Naive thymus-derived CD4-positive, alpha-beta T cell (primary cell): ENCODE data around the gene GDPD4. TPM values are rescaled to one million over a fixed set of nuclear protein-coding genes. Genes with fewer than 3 reads are reported as not detected.

Experiments used
- ATAC-seq: fragments of 150-1000 bp; cut with Tn5 transposase; 2 replicates; pipeline ENCODE4 v1.10.0; 2021; ENCODE audit warnings: mild to moderate bottlenecking, moderate library complexity
- CTCF ChIA-PET: fragments of 350-600 bp; sonication (Branson Sonifier 250); formaldehyde crosslinking; loops from one replicate; lab custom pipeline; 2021; ENCODE audit warnings: antibody characterized with exemption; lab: Charles Lee
- POLR2A ChIA-PET: fragments of 350-600 bp; sonication (Branson Sonifier 250); formaldehyde crosslinking; loops from one replicate; lab custom pipeline; 2021; ENCODE audit warnings: antibody characterized with exemption, inconsistent platforms; lab: Charles Lee
- DNase-seq, 9 donors: peaks; one replicate each; pipeline versions ENCODE4 v3.0.0 to v3.0.0-alpha.2; 2020 to 2022; ENCODE audit warnings: mixed read lengths in 1 of 9
- H3K27ac ChIP-seq: one replicate; pipeline ENCODE4 v1.7.0; 2013; ENCODE audit warnings: mild to moderate bottlenecking, low read depth, low read length, moderate library complexity
- H3K27me3 ChIP-seq, 2 donors: one replicate each; pipeline ENCODE4 v1.7.0; 2013; ENCODE audit warnings: low read length in 2 of 2, mild to moderate bottlenecking in 2 of 2, moderate library complexity in 2 of 2; ENCODE audit not compliant: control insufficient read depth in 2 of 2, insufficient read depth in 2 of 2
- H3K36me3 ChIP-seq, 3 experiments: 1 replicate in 2 of 3; 2 replicates in 1 of 3; pipeline ENCODE4 v1.7.0; 2013; ENCODE audit warnings: low read length in 3 of 3, mild to moderate bottlenecking in 3 of 3, moderate library complexity in 1 of 3; ENCODE audit not compliant: insufficient read depth in 3 of 3, control insufficient read depth in 2 of 3
- H3K4me1 ChIP-seq, 2 donors: one replicate each; pipeline ENCODE4 v1.7.0; 2013; ENCODE audit warnings: low read length in 2 of 2, mild to moderate bottlenecking in 2 of 2, moderate library complexity in 1 of 2; ENCODE audit not compliant: control insufficient read depth in 2 of 2, insufficient read depth in 2 of 2
- H3K4me3 ChIP-seq: 2 replicates; pipeline ENCODE4 v1.7.0; 2013; ENCODE audit warnings: mild to moderate bottlenecking, low read length
- H3K9me3 ChIP-seq, 3 experiments: 1 replicate in 2 of 3; 2 replicates in 1 of 3; pipeline ENCODE4 v1.7.0; 2013; ENCODE audit warnings: low read length in 3 of 3; ENCODE audit not compliant: control insufficient read depth in 2 of 3
- H3K27ac Mint-ChIP-seq, 9 donors: one replicate each; pipeline ENCODE4 v1.8.0; 2020 to 2022; ENCODE audit warnings: mixed read lengths in 9 of 9, mild to moderate bottlenecking in 8 of 9, moderate library complexity in 5 of 9, inconsistent platforms in 2 of 9
- H3K27me3 Mint-ChIP-seq, 5 donors: one replicate each; pipeline ENCODE4 v1.8.0; 2021 to 2022; ENCODE audit warnings: mixed read lengths in 5 of 5, mild to moderate bottlenecking in 1 of 5
- H3K36me3 Mint-ChIP-seq, 5 donors: one replicate each; pipeline ENCODE4 v1.8.0; 2020 to 2022; ENCODE audit warnings: mixed read lengths in 5 of 5, mild to moderate bottlenecking in 3 of 5, inconsistent platforms in 1 of 5
- H3K4me1 Mint-ChIP-seq, 7 donors: one replicate each; pipeline ENCODE4 v1.8.0; 2020 to 2022; ENCODE audit warnings: mixed read lengths in 7 of 7, mild to moderate bottlenecking in 3 of 7, inconsistent platforms in 1 of 7
- H3K4me3 Mint-ChIP-seq, 10 donors: one replicate each; pipeline ENCODE4 v1.8.0; 2020 to 2022; ENCODE audit warnings: mild to moderate bottlenecking in 10 of 10, mixed read lengths in 10 of 10, moderate library complexity in 6 of 10, inconsistent platforms in 2 of 10
- H3K9me3 Mint-ChIP-seq, 11 donors: one replicate each; pipeline ENCODE4 v1.8.0; 2020 to 2022; ENCODE audit warnings: mixed read lengths in 11 of 11, mild to moderate bottlenecking in 4 of 11, inconsistent platforms in 1 of 11, moderate library complexity in 1 of 11
- intact Hi-C, 2 donors: fragments of 100-400 bp; cut with micrococcal nuclease; formaldehyde crosslinking; loops; one replicate each; pipeline ENCODE4 v1.15.1; 2023
- polyA plus RNA-seq, 2 donors: library from polyadenylated mRNA; unstranded; fragments of 300-500 nt; fragmentation: Illumina TruSeq; gene quantifications; one replicate each; pipeline ENCODE4 v1.2.3, GENCODE V29; 2021
- total RNA-seq, 6 experiments: library from RNA in 5 of 6; stranded (reverse) in 5 of 6; gene quantifications; 1 replicate in 5 of 6; 2 replicates in 1 of 6; pipeline ENCODE4 v1.2.3 and lab custom pipeline; 2021 to 2026

The GDPD4 gene
- total and polyA plus RNA-seq, 7 experiments from 2014 or later, result not detected

DNA sequence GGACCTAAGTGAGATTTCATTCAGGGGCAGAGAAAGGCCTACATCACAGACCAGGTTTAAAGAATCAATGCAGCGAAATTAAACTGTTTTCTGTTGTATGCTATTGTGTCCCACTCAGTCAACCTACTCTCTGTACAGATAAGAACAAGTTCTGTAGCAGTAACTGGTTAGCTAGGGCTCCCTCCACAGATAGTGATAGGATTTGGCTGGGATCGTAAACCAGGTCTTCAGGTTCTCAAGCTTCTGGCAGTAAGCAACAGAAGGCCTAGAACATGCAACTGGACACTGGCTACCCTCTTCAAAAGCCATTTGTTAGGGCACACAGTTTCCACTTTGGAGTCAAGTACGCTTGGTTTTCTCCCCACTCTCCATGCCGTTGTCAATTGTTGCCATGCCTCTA is 69.2 kb downstream of the GDPD4 start:
- Mint-ChIP-seq H3K36me3 (peaks cover 0 to 2% (median 0%) of the 10 kb centered on the region in 5 donors), H3K27me3 (peaks cover 4 to 17% (median 9%) of the 10 kb centered on the region in 5 donors), H3K4me1 (no peaks in the 10 kb centered on the region), H3K4me3 (no peak overlapping the region), H3K27ac (no peak overlapping the region), H3K9me3 (peaks cover 0 to 1% (median 0%) of the 10 kb centered on the region in 11 donors)
- no peak overlapping the region for H3K27ac ChIP-seq
- no peaks in the 10 kb centered on the region for H3K4me1 ChIP-seq
- H3K36me3 ChIP-seq, result no peaks in the 10 kb centered on the region
- intact Hi-C loops, result no loop called here
- H3K4me3 ChIP-seq, result no peak overlapping the region
- no peaks in the 10 kb centered on the region for H3K9me3 ChIP-seq
- POLR2A ChIA-PET, result no interaction called here
- DNase-seq (no peak), ATAC-seq (no peak)
- no peaks in the 10 kb centered on the region for H3K27me3 ChIP-seq
- CTCF ChIA-PET, result no interaction called here

DNA sequence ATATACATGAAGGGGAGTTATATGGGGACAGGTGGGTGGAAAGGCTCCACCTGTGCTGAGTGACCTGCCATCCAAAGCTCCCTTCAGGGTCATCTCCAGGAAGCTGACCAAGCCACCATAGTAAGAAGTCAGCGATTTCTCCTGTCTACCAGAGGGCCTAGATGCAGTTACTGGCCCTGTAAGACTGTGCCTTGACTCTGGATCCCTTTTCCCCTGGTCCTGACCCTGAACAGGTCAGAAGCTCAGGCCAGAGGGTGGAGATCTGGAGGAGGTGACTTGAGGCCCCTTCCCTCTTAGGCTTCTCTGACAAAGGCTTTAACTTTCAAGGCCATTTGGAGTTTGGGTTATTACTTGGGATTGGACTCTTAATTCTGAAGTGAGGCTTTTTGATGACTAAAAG is 69.7 kb downstream of the GDPD4 start:
- CTCF ChIA-PET, result no interaction called here
- no peaks in the 10 kb centered on the region for H3K4me1 Mint-ChIP-seq

DNA sequence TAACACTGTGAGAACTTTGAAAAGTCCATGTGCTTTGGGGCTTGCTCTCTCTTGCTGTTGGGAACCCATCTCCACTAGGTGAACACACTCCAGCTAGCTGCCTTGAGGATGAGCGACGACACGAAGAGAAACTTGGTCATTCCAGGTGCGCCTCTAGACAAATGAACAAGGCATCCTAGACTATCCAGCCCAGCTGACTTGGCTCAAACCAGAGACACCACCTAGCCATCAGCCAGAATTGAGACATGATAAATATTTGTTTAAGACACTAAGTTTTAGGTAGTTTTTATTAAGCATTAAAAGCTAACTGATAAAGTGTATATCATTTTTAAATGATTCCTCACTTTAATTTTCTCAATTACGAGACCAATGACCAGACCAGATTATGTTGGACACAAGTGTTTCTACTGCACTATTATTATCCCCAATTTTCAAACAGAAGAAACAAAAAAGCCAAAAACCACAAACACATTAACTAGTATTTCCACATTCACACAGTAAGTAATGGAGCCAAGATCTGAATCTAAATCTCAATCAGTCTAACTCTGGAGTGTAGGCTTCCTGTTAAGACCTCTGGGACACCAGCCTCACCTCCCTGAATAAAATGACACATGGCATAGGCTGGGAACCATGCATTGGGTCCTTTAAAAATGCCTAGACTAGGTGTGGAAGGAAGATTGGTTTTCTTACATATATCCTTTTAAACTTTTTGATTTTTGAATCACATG is 70.4 kb downstream of the GDPD4 start:
- Mint-ChIP-seq H3K9me3 (peaks cover 0 to 6% (median 0%) of the 10 kb centered on the region in 11 donors), H3K4me3 (no peak overlapping the region), H3K27me3 (peaks cover 11 to 22% (median 17%) of the 10 kb centered on the region in 5 donors), H3K4me1 (no peaks in the 10 kb centered on the region), H3K27ac (no peak overlapping the region), H3K36me3 (peaks cover 0 to 4% (median 0%) of the 10 kb centered on the region in 5 donors)
- DNase-seq (no peak), ATAC-seq (no peak)
- ChIA-PET POLR2A (no interaction called here), CTCF (no interaction called here)
- intact Hi-C loops, result no loop called here
- Histone ChIP-seq H3K27me3 (no peaks in the 10 kb centered on the region), H3K36me3 (no peaks in the 10 kb centered on the region), H3K9me3 (no peaks in the 10 kb centered on the region), H3K27ac (no peak overlapping the region), H3K4me1 (no peaks in the 10 kb centered on the region), H3K4me3 (no peak overlapping the region)

More for the DNA sequence above, 69.7 kb downstream of the GDPD4 start:
- no peak overlapping the region for H3K4me3 Mint-ChIP-seq
- peaks cover 0 to 6% (median 0%) of the 10 kb centered on the region in 11 donors for H3K9me3 Mint-ChIP-seq
- intact Hi-C loops, result no loop called here
- no peak overlapping the region for H3K27ac Mint-ChIP-seq
- ATAC-seq (no peak), DNase-seq (no peak)
- peaks cover 7 to 20% (median 13%) of the 10 kb centered on the region in 5 donors for H3K27me3 Mint-ChIP-seq
- Histone ChIP-seq H3K4me1 (no peaks in the 10 kb centered on the region), H3K9me3 (no peaks in the 10 kb centered on the region), H3K27me3 (no peaks in the 10 kb centered on the region), H3K36me3 (no peaks in the 10 kb centered on the region), H3K4me3 (no peak overlapping the region), H3K27ac (no peak overlapping the region)
- H3K36me3 Mint-ChIP-seq, result peaks cover 0 to 4% (median 0%) of the 10 kb centered on the region in 5 donors
- POLR2A ChIA-PET, result no interaction called here

DNA sequence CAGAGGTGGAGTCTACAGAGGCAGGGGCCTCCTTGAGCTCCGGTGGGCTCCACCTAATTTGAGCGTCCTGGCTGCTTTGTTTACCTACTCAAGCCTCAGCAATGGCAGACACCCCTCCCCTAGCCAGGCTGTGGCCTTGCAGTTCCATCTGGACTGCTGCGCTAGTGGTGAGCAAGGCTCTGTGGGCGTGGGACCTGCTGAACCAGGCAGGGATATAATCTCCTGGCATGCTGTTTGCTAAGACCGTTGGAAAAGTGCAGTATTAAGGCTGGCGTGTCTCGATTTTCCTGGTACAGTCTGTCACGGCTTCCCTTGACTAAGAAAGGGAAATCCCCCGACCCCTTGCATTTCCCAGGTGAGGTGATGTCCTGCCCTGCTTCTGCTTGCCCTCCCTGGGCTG is 77.7 kb downstream of the GDPD4 start:
- intact Hi-C loops, result no loop called here
- DNase-seq (no peak), ATAC-seq (no peak)
- POLR2A ChIA-PET, result no interaction called here
- no peaks in the 10 kb centered on the region for H3K9me3 ChIP-seq
- CTCF ChIA-PET, result no interaction called here
- Mint-ChIP-seq H3K27ac (no peak overlapping the region), H3K9me3 (peaks cover 0 to 8% (median 0%) of the 10 kb centered on the region in 11 donors), H3K4me3 (no peak overlapping the region), H3K4me1 (no peaks in the 10 kb centered on the region), H3K36me3 (peaks cover 0 to 4% (median 0%) of the 10 kb centered on the region in 5 donors), H3K27me3 (peaks cover 29 to 44% (median 37%) of the 10 kb centered on the region in 5 donors)
- no peaks in the 10 kb centered on the region for H3K4me1 ChIP-seq
- H3K36me3 ChIP-seq, result no peaks in the 10 kb centered on the region
- no peak overlapping the region for H3K27ac ChIP-seq
- H3K27me3 ChIP-seq, result peaks cover 0 to 4% of the 10 kb centered on the region in 2 donors
- H3K4me3 ChIP-seq, result no peak overlapping the region

DNA sequence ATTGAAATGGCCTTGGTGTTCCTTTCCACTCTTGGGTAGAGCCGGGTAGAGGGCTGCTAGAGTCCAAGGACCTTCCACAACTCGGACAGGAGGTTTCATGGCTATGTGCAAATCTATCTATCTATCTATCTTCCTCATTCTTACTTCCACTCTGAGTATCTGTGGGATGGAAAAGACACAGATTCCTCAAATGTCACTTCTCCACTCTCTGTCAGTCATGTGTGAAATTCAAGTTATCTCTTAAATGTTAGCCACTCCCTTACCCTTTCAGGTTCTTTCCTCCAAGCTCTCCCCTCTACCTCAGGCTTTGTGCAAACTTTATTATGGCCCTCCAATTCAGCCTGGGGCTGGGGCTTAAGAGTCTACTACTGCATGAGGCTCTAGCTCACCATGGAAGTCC is 84.3 kb downstream of the GDPD4 start:
- peaks cover 0 to 23% (median 5%) of the 10 kb centered on the region in 5 donors for H3K27me3 Mint-ChIP-seq
- ChIA-PET POLR2A (no interaction called here), CTCF (no interaction called here)
- H3K27ac Mint-ChIP-seq, result no peak overlapping the region
- intact Hi-C loops, result no loop called here
- H3K4me3 ChIP-seq, result no peak overlapping the region
- no peaks in the 10 kb centered on the region for H3K4me1 Mint-ChIP-seq
- no peak overlapping the region for H3K4me3 Mint-ChIP-seq
- no peaks in the 10 kb centered on the region for H3K36me3 ChIP-seq
- H3K4me1 ChIP-seq, result no peaks in the 10 kb centered on the region
- no peak for ATAC-seq
- no peak for DNase-seq
- H3K27ac ChIP-seq, result no peak overlapping the region
- H3K27me3 ChIP-seq, result no peaks in the 10 kb centered on the region
- H3K9me3 Mint-ChIP-seq, result peaks cover 0 to 2% (median 0%) of the 10 kb centered on the region in 11 donors
- no peaks in the 10 kb centered on the region for H3K9me3 ChIP-seq
- no peaks in the 10 kb centered on the region for H3K36me3 Mint-ChIP-seq

DNA sequence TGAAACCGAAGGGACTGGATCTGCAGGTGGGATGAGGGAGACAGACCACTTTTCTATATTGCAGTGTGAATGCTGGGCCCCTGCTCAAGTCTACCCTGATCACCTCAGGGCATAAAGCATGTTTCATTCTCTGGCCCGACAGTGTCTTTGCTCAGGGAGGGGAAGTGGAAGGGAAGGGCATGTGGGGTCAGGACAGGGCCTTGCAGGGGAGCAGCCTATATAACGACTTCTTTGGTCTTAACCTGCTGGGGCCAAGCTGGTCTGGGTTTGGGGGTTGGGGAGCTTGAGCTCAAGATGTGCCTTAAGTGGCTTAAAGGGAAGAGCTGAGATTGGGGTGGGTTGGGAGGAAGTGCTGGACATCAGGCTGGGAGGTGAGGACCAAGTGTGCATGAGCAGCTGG is 86.4 kb downstream of the GDPD4 start:
- CTCF ChIA-PET, result no interaction called here
- Histone ChIP-seq H3K9me3 (no peaks in the 10 kb centered on the region), H3K36me3 (no peaks in the 10 kb centered on the region), H3K4me1 (no peaks in the 10 kb centered on the region), H3K27ac (no peak overlapping the region), H3K27me3 (no peaks in the 10 kb centered on the region), H3K4me3 (no peak overlapping the region)
- Mint-ChIP-seq H3K36me3 (no peaks in the 10 kb centered on the region), H3K9me3 (peaks cover 0 to 2% (median 0%) of the 10 kb centered on the region in 11 donors), H3K27me3 (peaks cover 0 to 11% (median 0%) of the 10 kb centered on the region in 5 donors), H3K27ac (no peak overlapping the region), H3K4me1 (no peaks in the 10 kb centered on the region), H3K4me3 (no peak overlapping the region)
- DNase-seq, result no peak
- ATAC-seq, result no peak
- POLR2A ChIA-PET, result no interaction called here
- intact Hi-C loops, result no loop called here

DNA sequence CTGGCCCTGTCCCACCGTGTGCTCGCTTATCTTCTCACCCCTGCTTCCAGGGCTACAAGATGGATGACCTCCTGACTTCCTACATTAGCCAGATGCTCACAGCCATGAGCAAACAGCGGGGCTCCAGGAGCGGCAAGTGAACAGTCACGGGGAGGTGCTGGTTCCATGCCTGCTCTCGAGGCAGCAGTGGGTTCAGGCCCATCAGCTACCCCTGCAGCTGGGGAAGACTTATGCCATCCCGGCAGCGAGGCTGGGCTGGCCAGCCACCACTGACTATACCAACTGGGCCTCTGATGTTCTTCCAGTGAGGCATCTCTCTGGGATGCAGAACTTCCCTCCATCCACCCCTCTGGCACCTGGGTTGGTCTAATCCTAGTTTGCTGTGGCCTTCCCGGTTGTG is 86.9 kb downstream of the GDPD4 start:
- no peaks in the 10 kb centered on the region for H3K4me1 Mint-ChIP-seq
- no peak for ATAC-seq
- intact Hi-C loops, result no loop called here
- no peak overlapping the region for H3K27ac Mint-ChIP-seq
- DNase-seq, result no peak
- peaks cover 0 to 6% (median 0%) of the 10 kb centered on the region in 5 donors for H3K27me3 Mint-ChIP-seq
- Histone ChIP-seq H3K27me3 (no peaks in the 10 kb centered on the region), H3K4me3 (no peak overlapping the region), H3K9me3 (no peaks in the 10 kb centered on the region), H3K36me3 (no peaks in the 10 kb centered on the region), H3K27ac (no peak overlapping the region), H3K4me1 (no peaks in the 10 kb centered on the region)
- H3K9me3 Mint-ChIP-seq, result peaks cover 0 to 2% (median 0%) of the 10 kb centered on the region in 11 donors
- ChIA-PET POLR2A (no interaction called here), CTCF (no interaction called here)
- H3K36me3 Mint-ChIP-seq, result no peaks in the 10 kb centered on the region
- H3K4me3 Mint-ChIP-seq, result no peak overlapping the region
